Body of pancreas (tissue), 4 donors: Measurements from ENCODE around the gene CCDC116.

Experiments used
- POLR2A ChIP-seq, 3 donors: fragments of 450-650 bp; IDR thresholded peaks; one replicate each; pipeline ENCODE4 v1.6.1; 2016; ENCODE audit warnings: antibody characterized with exemption in 3 of 3, mild to moderate bottlenecking in 2 of 3
- TF ChIP-seq, protein P1 (sequence below), 7 experiments: fragments of 450-650 bp in 4 of 7; fragments of 200-600 bp in 3 of 7; sonication (generic) in 3 of 7; IDR thresholded peaks; one replicate each; pipeline ENCODE4 v1.5.1; 2016 to 2019; ENCODE audit warnings: antibody characterized with exemption in 7 of 7

DNA sequence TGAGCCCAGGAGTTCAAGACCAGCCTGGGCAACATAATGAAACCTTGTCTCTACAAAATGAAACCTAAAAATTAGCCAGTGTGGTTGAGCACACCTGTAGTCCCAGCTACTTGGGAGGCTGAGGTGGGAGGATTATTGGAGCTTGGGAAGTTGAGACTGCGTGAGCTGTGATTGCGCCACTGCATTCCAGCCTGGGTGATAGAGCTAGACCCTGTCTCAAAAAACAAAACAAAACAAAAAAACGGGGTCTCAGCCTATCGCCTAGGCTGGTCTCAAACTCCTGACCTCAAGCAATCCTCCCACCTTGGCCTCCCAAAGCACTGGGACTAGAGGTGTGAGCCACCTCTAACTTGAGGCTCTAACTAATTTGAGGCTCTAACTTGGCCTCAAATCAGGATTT lies 46.8 kb downstream of the CCDC116 start:
- TF ChIP-seq, protein P1, sequence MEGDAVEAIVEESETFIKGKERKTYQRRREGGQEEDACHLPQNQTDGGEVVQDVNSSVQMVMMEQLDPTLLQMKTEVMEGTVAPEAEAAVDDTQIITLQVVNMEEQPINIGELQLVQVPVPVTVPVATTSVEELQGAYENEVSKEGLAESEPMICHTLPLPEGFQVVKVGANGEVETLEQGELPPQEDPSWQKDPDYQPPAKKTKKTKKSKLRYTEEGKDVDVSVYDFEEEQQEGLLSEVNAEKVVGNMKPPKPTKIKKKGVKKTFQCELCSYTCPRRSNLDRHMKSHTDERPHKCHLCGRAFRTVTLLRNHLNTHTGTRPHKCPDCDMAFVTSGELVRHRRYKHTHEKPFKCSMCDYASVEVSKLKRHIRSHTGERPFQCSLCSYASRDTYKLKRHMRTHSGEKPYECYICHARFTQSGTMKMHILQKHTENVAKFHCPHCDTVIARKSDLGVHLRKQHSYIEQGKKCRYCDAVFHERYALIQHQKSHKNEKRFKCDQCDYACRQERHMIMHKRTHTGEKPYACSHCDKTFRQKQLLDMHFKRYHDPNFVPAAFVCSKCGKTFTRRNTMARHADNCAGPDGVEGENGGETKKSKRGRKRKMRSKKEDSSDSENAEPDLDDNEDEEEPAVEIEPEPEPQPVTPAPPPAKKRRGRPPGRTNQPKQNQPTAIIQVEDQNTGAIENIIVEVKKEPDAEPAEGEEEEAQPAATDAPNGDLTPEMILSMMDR (IDR thresholded peaks at IDR 0.05): no peak
- no peak for TF ChIP-seq POLR2A (IDR thresholded peaks at IDR 0.05)
